SKM-1 treated with dmso at 0.1 percent for 144 hours (cell line): ENCODE data around the gene PTPRK.

Experiments
- DNase-seq: peaks from one replicate; lab custom pipeline; 2025; ENCODE audit not compliant: unreplicated experiment; lab: John Stamatoyannopoulos, UW

Gene PTPRK

DNA sequence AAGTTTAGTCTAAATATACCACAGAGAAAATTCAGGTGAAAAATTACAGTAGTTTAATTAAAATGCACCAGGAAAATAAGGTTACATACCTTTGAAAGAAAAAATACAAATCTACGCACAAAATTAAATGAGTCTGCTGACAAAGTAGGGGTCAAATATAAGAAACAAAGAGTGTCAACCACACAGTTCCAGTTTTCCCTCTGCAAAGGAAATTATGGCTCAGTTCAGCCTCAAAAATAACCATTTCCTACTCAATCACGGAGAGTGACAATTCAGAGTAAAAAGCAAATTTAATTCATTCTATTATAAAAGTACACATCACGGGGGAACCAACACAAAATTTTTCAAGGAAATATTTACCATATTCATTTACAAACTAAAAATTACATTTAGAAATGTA, 124.8 kb downstream of the PTPRK start:
- DNase-seq = no peak

DNA sequence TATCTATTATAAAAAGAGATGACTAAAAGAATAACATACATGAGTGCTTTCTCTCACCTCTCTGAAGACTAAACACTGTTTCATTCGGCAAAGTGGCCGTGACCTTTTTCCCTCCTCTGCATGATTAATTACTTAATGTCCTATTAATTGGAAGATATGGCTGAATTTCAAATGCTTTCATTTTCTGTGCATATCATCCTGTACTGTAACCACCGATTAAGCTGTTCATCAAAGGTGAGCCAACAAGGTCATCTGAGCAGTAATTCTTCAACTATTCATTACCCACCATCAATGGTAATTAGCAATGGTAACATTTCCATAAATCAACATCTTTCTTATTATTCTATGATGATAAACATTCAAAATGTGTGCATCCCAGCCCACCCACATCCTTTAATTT, 125.2 kb downstream of the PTPRK start:
- DNase-seq = no peak

DNA sequence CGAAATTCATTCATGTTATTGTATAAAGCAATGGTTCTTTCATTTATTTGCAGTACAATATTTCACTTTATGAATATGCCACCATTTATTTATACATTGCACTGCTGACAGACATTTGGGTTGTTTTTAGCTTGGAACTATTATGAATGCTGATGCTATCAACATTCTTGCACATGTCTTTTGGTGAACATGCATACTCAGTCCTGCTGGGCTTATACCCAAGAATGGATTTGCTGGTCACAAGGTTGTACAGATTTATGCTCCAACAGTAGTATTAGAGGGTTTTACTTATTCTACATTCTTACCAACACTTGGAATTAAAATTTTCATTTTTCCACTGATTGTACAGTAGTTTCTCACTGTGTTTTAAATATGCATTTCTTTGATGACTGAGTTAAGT, 126.2 kb downstream of the PTPRK start:
- DNase-seq = no peak

DNA sequence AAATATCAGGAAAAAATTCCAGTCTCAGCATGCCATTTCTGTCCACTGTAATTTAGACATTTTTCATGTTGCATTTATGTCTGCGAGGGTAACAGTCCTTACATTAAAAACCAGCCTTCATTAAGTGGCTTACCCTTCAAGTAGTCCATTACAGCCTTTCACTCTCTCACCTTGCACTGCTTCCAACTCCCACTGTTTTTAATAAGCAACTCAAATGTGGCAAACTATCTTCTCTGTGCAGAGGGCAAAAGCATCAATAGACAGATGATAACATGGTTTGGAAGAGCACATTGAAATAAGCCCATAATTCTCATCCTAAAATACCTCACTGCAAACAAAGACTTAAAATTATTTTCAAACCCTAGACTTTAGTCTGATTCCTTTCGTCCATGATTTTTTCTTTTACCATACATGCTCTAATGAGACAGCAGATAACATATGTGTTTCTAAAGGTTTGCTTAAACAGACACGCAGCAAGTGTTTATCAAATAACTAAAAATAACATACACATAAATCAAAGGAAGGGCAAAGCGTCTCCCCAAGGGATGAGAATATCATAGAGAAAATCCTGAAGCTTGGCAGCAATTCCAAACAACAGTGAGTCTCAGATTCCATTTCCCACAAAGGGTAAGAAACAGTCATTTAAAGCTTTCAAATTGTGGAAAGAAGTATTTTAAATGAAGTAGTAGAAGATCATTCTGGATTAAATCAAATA, 130.4 kb downstream of the PTPRK start:
- DNase-seq = no peak

DNA sequence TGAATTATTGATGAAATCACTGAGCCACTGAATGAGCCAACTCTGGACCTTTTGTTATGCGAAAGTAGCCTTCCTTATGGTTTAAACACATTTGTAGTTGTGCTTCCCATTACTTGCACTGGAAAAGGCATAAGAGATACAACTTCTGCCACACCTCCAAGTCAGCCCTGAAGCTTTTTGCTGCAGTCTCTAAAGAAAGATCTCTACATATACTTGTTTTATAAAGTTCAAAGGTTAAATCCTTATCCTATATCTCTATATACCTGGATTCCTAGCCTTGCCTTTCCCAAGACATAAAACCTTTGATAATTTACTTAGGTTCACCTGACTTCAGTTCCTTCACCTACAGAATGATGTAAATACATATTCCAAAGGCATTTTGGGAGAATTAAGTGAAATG, 132.0 kb downstream of the PTPRK start:
- no peak for DNase-seq

DNA sequence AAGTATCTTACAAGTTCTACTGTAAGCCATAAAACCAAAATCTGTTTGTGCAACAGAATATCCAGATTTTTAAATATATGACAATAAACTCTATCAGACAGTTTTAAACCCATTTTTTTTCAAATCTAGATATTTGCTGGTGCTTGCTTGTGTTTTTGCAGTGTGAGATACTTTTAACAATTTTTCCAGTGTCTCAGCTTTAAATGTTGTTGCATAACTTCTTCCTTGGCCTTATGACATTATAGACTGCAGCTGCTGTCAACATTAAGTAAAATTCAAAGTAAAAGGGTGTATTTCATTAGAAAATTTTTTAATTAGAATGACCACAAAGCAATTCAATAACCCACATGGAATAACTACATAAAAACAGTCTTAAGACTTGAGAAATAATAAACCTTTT, 139.5 kb downstream of the PTPRK start:
- DNase-seq = no peak

DNA sequence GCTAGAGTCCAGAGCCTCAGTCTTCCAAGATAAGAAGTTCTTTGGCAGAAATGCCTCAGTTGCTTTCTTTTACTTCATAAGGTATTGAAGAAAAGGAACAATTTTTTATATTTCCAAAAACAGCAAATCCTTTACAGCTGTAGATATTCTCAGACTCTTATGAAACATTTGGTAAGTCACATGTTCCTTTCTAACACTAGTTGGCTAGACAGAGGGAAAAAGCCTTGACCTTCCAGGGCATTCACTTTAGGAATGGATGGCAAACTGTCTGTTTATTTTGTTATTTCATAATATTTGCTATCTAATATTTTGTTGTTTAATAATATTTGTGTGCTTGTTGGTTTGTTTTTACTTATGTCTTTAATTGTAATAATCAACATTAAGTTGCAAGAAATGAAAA, 140.8 kb downstream of the PTPRK start:
- DNase-seq = no peak

DNA sequence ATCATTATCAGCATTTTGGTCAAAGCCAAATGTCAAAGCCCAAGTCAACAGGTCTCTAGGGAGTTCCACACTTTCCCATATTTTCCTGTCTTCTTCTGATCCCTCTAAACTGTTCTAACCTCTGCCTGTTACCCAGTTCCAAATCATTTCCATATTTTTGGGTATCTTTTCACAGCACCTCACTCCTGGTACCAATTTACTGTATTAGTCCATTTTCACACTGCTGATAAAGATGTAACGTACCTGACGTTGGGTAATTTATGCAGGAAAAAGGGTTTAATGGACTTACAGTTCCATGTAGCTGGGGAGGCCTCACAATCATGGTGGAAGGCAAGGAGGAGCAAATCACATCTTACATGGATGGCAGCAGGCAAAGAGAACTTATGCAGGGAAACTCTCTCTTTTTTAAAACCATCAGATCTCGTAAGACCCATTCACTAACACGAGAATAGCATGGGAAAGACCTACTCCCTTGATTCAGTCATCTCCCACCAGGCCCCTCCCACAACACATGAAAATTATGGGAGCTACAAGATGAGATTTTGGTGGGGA, 143.4 kb downstream of the PTPRK start:
- no peak for DNase-seq

DNA sequence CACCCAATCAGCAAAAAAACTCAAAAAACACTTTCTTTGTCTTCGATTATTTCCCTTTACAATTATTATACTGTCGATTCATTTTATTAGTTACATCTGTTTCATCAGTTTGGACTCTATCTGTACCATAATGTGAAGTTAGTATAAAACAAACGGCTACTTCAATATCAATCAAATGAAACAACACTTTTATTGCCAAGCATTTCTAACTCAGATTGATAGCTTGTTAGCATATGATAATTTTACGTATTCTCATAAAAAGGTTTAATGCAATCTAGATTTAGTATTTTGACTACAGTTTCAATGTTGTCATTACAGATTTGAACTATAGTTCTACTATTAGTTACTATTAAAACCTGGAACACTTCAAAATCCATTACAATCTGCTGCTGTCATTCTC, 149.3 kb downstream of the PTPRK start:
- no peak for DNase-seq

DNA sequence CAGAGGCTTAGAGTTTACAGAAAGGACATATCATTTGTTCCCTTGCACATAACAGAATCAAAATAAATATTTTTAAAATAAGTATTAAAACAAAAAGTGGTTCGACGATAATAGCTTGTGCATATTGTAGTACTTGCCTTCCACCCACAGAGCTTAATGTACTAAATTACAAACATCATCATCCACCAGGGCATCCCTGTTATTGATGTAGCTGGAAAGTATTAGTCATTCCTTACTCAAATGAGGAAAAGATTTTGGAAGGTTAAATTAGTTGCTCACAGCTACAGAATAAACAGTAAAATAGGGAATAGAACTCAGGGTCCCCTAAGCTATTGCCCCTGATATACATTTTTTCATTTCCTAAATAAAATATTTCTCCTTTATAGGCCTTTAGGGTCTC, 150.3 kb downstream of the PTPRK start:
- DNase-seq = no peak

DNA sequence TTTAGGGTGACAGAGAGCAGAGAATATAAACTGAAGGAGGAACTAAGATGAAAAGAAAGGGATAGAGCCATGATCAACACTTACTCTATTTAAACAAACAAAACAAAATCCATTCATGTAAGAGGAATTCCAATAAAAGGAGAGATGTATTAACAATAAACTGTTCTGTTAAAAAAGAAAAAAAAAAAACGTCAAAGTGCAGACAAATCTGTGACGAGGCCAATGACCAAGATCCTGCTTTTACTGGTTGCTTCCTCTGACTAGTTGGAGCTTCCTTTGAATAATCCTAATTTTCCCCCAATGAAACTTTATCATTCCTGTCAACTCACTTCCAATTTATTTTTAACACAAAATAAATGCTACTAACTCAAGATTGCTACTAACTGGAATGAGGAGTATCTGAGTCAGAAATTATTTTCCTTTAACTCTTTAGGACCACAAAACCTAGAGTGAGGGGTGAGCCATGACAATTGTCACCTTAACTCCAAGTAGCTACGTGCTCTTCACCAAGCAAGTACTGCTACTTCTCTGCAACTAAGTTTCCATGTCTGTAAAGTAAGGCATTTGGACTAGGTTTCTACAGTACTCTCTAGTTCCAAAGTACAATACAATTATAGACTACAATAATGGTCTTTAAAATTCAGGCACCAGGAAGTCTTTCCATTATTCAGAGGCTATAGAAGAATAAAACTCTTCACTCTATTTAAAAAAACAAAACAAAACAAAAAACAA, 152.0 kb downstream of the PTPRK start:
- no peak for DNase-seq

DNA sequence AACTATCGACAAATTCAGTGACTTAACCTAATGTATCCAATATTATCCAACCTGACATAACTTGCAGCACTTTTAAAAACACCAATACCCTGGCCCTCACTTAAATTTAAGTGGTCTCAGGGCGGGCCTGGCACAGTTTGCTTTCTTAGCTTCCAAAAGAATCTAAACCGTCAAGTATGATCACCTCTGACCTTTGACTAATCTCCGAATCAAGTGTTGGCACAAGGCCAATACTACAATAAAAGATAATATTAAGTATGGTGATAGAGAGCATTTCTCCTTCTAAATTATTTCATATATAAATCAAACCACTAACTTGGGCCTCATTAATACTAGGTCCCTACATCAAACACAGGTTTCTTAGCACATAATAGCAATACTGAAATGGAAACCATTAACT, 153.0 kb downstream of the PTPRK start:
- no peak for DNase-seq

DNA sequence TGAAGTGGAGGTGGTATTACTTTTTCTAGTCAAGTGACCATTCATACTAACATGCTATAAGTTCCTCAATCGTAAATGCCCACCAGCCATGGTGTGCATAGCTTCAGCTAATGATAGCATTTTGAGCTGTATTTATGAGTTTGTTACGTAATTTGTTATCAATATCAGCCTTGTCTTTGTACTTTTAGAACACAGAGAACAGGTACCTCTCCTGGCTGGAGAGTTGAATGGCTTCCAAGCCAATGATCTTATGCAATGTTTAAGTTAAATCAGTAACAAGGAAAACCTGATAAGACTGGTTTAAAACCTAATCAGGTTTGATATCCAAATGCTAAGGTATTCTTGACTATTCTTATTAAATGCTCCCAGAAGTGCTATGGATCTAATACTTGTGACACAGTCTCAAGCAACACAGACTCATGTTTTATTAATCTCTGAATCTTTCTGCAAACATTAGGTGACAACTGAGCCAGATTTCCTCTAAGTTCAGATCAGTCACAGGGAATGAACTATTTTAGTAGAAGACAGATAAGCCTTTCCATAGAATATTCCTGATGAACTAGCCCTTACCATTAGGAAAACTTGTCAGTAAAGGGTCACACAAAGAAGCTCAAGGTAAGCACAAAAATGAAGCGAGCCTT, 154.8 kb downstream of the PTPRK start:
- DNase-seq = no peak

DNA sequence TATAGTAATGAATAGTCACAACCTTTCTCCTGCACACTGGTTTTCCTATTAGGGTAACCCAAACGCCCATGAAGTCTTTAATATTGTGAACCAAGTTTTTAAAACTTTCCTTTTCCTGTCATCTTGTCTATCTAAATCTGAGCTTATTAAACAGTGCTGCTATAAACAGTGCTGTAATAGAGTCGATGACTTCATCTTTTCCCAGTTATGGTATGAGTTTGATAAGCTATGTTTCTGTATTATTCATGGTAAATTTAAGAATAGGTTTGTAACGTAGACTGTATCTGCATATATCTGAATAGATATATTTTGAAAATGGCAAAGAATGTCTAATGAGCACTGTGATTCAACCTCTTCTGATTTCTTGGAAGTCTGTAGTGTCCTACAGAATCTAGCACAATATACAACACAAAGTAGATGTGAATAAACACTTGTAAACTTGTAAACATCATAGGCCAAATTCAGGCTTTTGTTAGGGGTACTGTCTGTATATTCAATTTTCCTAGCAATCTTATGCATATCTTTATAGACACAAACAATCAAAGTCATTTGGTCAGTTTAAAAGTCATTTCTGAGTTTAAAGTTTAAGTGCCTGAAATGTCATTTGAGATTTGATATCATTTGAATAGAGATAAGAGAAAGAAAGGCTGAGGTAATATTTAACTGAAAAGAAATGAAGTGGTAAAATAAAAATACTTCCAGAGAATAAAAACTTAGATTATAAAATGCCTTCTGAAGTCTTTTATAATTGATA, 155.5 kb downstream of the PTPRK start:
- no peak for DNase-seq

DNA sequence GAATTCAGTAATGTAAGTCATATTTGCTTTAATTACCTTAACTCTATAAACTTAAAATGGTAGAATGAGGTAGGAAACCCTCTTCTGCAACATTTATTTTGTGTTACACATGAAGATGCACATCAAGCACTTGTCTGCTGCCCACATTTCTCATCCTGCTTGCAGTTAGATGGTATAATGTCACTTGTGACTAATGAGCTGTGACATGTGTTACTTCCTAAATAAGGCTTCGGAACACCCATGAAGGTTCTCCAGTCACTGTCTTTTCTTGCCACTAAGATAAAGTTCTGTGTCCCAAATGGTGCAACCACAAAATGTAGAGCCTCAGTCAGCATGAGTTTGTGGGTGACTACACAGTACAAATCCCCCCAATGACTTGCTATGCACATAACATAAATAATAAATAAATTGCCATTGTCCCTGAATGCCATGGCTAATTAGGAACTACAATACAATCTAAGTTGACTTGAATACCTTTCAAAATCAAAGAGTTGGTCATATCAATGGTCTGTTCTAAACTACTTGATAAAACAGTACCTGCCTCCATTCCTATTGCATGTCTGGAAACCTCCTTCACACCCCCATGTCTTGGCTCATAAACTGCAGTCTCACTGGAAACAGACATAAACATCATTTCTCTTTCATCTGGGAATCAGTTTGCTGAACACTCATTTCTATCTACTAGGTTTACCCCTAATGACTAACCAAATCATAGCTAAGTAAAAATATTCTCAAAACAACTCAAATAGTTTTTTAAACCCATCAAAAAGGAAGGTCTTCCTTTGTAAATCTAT, 157.2 kb downstream of the PTPRK start:
- no peak for DNase-seq

DNA sequence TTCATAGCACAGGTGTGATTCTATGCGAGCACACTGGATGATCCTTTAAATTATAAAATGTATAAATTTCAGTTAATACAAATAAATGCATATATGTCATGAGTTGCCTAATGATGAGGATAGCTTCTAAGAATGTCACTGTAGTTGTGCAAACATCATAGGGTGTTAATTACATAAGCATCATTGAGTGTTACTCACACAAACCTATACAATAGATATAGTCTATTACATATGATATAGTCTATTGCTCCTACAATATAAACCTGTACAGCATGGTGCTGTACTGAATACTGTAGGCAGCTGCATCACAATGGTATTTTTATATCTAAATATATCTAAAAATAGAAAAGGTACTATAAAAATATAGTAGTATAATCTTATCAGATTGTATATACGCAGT, 159.0 kb downstream of the PTPRK start:
- DNase-seq = no peak

DNA sequence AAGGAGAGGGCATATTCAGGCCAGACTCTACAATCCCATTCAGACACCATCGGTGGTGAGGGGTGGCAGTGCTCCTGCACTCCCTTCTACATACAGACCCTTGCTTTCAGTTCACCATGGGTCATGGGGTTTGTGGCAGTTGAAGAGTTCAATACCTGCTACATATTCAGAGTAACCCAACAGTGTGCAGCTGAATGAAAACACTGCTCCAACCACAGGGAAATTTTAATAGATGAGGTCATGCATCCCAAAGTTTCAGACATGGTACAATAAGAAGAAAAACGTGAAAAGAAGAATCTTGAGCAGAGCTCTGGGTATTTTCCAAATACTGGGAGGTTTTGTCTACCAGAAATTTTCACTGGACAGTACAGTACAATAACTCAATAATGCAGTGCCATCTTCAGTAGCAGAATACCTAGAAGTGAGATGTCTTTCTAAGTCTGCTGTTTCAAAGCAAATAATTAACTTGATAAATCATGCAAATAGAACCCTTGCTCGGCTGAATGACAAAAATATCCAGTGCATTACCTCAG, 162.1 kb downstream of the PTPRK start:
- DNase-seq = no peak

DNA sequence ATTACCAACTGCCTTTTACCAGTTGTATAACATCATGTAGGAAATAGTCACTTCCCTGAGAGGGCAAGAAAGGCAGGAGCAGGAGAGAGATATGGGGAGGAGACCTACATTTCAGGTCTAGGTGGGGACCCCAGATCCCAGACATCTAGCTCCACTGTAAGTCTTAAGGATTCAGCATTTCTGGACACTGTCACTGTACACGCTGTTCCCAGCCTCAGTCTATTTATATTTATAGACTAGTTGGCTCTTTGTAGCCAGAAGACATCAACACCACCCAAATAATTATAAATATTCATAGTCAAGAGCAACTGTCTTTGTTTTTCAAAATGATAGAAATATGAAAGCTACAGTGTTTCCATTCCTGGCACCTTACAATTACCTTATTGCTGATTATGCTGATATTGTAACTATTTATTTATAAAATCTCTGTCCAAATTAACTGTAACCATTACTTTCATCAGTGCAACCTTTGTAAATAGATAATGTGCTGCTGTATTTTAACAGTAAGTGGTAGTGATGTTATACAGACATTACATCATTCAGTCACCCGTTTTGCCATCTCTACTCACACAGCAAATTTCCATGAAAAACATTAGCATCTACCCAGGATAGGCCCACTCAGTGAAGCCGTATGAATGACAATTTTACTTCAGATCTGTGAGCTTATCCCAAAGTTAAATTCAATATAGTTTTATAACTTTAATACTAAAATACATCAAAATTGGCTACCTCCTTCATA, 162.8 kb downstream of the PTPRK start:
- DNase-seq = no peak

DNA sequence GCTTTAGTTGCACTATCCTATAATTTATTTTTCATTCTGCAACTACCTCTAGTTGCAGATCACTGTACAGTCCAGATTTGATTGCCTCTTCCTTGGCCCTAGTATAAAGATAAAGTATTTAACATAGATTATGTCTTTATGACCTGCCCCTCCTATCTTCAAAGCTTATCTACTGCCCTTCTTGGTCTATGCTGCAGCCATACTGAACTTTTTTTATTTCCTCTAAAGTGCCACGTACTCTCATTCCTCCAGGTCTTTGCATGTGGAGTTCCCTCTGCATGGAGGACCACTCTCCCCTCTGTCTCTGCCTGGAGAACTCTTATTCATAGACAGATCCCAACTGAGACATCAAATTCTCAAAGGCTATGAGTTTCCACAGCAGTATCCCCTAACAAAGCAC, 168.0 kb downstream of the PTPRK start:
- no peak for DNase-seq

DNA sequence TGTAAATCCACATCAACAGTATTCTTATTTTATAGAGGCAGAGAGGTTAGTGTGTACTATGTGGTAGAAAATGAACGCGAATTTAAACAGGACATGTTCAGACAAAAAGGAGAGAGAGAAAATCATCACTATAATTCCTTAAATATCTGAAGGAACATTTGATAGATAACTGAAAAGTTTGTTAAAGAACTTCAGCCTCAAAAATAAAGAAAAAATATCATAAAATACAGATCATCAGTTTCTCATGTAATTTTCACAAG, 169.2 kb downstream of the PTPRK start:
- no peak for DNase-seq
